Inferior parietal cortex (tissue), 1 donor: ENCODE results near the gene FAM118A.
"Not testable (repeated sequence)": the region's sequence is repeated elsewhere in the genome, so short reads cannot be mapped to it uniquely, and the experiment has no call there.

Source experiments
- DNase-seq: peaks from one replicate; pipeline ENCODE4 v3.0.0-alpha.2; 2016; ENCODE audit errors: extremely low spot score

FAM118A gene

DNA sequence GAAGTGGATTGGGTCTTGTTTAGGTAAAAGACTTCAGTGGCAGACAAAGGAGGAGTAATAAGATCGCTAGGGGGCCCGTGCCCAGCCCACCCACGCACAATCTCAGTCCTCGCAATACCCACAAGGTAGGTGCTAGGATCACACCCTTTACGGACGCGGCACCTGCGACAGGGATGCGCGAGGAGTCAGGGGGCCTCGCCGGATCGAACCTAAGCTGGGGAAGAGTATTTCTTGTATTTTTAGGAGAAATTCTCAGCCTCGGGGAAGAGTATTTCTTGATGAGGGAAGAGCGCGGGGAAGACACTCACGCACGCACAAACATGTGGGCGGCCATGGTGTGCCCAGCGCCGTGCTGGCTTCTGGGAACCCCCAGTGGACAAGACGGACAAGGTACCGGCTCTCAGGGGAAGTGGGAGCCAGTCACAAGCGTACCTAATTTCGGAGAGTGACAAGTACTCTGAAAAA, 745 bp upstream of the FAM118A start:
- no peak for DNase-seq

DNA sequence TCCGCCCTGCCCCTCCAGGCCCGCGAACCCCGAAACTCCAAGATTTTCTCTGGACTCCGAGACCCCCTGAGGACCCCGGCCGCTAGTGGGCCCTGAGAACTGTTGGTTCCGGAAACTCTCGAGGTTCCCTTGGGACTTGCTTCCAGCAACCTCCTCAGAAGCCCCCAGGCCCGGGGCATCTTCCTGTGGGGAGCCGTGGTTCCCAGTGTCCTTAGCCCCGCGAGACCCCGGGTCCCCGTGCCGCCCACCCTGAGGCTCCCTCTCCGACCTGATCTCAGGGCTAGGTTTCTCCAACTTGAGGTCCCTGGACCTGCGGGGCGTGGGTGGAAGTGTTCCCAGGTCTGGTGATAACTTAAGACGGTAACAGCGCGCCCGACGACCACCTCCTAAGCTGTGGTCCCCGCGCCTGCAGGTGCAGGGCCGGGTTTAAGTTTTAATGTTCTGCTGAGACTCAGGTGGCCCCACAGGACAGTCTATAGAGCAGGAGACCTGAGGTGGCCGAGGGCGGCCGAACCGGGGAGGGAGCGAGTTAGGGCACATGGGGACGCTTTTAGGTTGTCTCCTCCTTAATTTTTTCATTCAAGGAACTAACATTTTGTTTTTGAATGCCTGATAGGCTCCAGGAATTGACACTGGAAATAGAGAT, 720 bp downstream of the FAM118A start:
- no peak for DNase-seq

GRCh38 chr22:45310977-45311531, 1.3 kb downstream of the FAM118A start:
- DNase-seq: no peak

GRCh38 chr22:45312415-45312814, 2.7 kb downstream of the FAM118A start:
- DNase-seq: no peak

- no peak for DNase-seq
Observed at GRCh38 chr22:45312856-45313255, 3.1 kb downstream of the FAM118A start.

DNA sequence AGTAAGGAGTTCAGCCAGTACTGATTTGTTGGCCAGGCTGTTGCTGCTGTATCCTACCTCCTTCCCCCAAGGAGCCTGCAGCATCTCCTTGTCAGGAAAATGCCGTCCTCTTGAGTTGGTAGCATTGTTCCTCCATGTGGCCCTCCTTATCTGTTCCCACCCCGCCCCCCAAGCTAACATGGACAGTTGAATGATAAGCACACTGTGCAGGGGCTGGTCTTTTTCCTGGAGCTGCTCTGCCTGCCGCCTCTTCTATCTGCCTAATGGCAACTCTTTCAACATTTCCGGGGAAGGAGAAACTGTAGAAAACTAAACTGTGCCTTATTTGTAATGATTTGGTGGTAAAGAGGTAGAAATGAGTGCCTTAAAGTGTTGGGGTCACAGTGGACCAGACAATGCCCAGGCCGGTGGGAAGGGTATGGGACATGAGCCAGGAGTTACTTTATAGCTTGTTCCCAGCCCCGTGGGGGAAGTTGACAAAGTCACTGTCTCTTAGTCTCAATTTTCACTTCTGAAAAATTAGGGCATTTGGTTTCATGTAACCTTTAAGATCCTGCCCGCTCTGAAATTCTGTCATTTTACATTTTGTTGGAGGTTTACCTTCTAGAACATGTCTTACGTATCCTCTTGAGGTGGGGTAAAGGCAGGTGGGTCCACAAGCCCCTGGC, 4.5 kb downstream of the FAM118A start:
- DNase-seq: no peak

DNA sequence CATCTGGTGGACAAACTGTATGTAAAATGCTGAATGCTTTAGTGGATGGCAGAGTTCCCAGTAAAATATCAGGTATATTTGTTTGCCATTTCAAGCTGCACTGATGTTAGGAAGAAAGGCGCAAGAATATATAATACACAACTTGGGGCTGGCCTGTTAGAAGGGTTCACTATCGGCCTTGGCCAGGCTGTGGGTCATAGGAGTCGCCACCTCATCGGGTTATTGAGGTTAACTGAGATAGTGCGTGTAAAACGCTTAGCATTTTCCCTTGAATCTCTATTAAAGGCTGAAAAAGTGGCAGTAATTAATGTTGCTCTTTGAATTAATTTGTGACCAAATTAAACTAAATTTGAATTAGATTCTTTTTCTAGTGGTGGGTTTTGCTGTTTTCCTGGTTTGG, 5.1 kb downstream of the FAM118A start:
- DNase-seq: no peak

- DNase-seq: no peak
Observed at GRCh38 chr22:45316796-45317526, 7.2 kb downstream of the FAM118A start.

DNA sequence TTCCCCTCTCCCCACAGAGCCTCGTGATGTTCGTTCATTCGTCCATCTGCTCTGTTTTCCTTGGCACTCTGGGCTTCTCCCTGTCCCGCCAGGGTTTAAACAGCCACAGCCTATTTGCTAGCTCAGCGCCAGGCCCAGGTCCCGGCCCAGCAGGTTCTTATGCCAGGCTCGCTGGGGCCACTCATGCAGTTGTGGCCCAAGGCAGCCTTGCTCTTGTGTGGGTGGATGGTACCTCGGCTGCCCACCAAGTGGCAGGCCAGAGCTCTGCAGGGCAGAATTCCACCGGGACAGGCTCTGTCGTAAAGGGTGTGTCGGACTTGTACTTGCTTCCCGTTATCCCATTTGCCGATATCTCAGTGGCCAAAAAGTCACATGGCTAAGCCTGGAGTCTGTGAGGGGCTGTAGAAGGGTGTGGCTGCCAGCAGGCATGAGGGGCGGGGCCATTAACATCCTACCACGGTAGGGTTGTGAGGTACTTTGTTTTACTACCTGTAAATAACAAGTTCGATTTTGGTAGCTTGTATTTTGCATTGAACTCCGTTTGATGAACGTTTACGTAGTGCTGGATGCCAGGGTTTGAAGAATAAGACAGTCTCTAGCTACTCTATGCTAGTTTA, 7.9 kb downstream of the FAM118A start:
- no peak for DNase-seq

DNA sequence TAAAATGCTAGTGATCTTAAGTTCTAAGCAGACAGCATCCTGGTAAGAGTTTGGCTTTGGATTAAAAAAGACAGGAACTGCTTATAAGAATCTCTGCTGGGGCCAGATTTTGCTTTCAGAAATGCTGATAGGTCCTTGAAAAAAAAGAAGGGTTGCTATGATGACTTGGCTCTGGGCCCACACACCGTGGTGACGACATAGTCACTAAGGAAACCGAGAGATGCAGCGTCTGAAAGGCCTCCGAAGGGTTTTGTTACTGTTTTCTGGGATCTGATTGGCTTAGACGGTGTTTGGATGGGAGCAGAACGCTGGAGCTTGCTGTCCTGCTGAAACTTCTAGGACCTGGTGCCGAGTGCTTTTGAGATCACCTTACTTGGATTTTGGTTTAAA, 8.4 kb downstream of the FAM118A start:
- peak; percentile 62 for DNase-seq

DNA sequence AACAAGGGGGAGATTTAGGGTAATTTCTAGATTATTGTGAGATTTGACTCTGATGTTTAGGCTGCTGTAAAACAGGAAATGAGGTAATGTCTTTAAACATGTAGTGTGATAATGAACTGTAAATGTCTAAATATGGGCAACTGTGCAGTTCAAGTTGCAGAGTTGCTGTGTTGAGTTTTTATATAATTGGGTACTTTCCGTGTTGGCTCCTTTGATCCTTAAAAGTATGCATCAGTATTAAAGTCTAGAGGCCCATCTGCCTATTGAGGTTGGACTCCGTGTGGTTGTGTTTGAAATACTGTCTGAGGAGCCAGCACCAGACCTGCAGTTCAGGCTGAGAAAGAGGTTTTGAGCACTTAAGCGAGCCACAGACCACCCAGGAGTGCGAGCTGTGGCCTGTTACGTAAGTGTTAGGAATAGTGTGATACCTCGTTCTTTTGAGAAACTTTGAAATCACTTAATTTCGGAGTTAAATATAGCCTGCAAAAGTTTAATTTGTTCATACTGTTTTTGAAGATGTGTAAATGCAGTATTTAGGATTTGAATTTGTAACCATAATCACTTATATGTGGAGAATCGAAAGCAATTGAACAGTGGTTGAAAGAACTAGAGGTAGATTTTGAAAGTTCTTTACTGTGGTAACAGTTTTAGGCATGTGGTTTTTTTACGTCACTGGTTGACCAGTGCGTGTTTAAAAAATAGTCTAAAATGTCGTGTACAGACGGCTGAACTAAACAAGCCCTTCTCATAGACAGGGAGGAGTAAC, 9.0 kb downstream of the FAM118A start:
- no peak for DNase-seq

DNA sequence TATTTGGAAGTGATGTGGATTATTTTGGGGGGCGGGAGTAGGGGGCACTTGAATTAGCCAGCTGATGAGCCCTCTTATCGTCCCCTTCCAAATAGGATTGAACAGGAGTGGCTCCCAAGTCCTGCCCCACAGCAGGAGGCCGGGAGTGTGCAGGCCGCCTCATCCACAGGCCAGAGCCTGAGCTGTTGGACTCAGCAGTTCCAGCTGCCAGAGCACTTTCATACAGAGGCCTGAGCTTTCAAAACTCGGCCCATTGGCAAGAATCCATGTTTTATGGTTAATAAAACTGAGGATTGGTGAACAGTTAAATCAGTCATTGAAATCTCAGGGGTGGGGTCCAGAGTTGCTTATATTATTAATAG, 9.6 kb downstream of the FAM118A start:
- DNase-seq: no peak

DNA sequence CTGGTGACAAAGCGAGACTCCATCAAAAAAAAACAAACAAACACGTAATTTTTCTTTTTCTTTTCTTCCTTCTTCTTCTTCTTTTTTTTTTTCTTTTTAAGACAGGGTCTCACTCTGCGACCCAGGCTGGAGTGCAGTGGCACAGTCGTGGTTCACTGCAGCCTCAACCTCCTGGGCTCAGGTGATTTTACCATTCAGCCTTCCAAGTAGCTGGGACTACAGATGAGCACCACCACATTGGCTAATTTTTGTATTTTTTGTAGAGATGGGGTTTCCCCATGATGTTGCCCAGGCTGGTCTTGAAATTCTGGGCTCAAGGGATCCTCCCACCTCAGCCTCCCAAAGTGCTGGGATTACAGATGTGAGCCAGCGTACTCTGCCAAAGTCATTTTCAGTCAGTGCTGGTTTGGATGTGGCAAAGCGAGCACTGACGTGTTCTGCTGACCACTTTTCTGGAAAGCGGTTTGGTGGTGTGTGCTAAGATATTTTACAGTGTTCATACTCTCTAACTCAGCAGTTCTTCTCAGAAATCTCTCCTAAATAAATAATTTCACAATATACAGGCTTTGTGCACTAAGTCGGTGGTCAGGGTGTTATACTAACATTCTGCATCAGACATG, 10.7 kb downstream of the FAM118A start:
- DNase-seq: no peak

DNA sequence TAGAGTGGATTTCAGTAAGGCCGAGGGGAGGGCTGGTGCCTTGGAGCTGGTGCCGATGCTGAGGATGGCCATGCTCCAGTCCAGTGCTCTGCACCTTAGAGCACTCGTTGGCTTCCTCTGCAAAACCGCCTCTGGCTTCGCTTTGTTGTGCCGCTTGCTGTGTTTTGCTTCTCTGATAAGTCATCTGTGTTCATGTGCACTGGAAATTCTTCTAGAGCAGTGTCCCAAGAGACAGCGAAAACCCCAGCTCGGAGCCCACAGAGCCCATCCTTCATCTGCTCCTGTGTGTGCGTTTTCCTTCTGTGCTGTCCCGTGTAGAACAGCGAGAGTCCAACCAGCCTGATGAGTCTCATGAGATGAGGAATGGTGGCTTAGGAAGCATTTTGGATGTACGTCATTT, 12.1 kb downstream of the FAM118A start:
- no peak for DNase-seq

DNA sequence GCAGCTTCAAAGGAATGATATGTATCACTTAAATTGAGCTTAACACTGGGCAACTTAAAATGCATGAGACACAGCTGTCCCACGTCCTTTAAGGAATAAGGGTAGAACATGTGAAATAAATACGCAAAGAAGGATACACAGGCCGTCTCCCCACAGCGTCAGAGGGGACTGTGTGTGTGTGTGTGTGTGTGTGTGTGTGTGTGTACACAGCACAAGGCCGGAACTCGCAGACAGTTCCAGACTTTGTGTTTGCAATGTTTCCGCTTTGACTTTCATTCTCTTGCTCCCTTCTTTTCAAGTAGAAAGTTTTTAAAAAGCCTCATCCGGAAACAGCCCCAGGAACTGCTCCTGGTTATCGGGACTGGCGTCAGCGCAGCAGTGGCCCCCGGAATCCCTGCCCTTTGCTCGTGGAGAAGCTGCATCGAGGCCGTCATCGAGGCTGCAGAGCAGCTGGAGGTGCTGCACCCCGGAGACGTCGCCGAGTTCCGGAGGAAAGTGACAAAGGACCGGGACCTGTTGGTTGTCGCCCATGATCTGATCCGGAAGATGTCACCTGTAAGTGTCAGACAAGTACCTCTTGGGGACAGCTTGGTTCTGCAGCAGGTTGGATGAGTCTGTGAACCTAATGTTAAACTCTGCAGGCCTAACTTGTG, 13.3 kb downstream of the FAM118A start:
- no peak for DNase-seq

- no peak for DNase-seq
Observed at GRCh38 chr22:45323695-45324094, 14.0 kb downstream of the FAM118A start.

DNA sequence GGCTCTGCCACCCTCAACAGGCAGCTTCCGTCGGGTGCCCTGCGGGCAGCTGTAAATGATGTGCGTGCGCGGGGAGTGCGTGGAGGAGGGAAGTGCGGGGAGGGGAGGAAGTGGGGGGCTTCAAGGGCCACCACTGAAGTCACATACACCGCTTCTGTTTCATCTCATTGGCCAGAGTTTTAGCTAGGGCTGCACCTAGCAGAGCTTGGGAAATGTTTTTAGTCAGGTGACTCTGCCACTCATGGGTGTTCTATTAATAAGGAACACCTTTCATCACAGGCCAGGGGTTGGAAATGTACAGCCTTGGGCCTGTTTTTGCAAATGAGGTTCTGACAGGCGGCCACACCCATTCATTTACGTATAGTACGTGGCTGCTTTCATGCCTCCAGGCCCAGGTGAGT, 14.6 kb downstream of the FAM118A start:
- no peak for DNase-seq

GRCh38 chr22:45328261-45328660, 18.5 kb downstream of the FAM118A start:
- not testable (repeated sequence) for DNase-seq

- no peak for DNase-seq
Observed at GRCh38 chr22:45328822-45329529, 19.2 kb downstream of the FAM118A start.

DNA sequence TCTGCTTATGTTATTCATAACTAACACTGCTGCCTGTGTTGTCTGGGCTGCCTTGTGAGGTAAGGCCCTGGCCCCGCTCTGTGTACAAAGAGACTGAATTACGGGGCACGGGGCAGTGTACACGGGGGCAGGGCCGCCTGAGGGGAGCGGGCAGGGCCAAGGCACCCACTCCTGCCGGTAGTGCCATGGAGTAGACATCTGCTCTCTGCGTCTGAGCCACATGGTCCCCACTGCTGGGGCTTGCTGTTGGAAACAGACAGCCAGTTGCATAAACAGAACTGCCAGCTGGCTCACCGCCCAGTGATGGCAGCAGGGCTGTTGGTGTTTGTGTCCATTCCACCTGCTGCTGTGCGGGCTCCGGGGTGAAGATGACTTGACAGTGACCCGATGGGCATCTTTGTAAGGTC, 19.8 kb downstream of the FAM118A start:
- DNase-seq: peak; percentile 39
